Measurements from ENCODE around the gene CACNB1.

- TF ChIP-seq, protein P1, sequence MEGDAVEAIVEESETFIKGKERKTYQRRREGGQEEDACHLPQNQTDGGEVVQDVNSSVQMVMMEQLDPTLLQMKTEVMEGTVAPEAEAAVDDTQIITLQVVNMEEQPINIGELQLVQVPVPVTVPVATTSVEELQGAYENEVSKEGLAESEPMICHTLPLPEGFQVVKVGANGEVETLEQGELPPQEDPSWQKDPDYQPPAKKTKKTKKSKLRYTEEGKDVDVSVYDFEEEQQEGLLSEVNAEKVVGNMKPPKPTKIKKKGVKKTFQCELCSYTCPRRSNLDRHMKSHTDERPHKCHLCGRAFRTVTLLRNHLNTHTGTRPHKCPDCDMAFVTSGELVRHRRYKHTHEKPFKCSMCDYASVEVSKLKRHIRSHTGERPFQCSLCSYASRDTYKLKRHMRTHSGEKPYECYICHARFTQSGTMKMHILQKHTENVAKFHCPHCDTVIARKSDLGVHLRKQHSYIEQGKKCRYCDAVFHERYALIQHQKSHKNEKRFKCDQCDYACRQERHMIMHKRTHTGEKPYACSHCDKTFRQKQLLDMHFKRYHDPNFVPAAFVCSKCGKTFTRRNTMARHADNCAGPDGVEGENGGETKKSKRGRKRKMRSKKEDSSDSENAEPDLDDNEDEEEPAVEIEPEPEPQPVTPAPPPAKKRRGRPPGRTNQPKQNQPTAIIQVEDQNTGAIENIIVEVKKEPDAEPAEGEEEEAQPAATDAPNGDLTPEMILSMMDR (conservative IDR thresholded peaks at IDR 0.05; ENCODE audit: low read depth, low read length), result no peak
- TF ChIP-seq EZH2 (IDR thresholded peaks at IDR 0.05; ENCODE audit: low read length, unreplicated experiment) (no peak), EZH2phosphoT487 (IDR thresholded peaks at IDR 0.05; ENCODE audit: borderline replicate concordance, low read length) (no peak)
These were observed 10.7 kb upstream of the CACNB1 start for GRCh38 chr17:39208136-39208535.

All from PC-3 (cell line).